GM20000 (cell line): ENCODE results near the gene TANC1.

ENCODE experiments used
- DNase-seq: peaks from one replicate; pipeline ENCODE4 v3.0.0; 2012; ENCODE audit warnings: low spot score
- TF ChIP-seq, protein P1 (sequence below): IDR thresholded peaks from 2 replicates; pipeline ENCODE4 v1.5.1; 2012; ENCODE audit warnings: mild to moderate bottlenecking, control low read depth; ENCODE audit errors: extremely low read depth, missing control alignments

The TANC1 gene

DNA sequence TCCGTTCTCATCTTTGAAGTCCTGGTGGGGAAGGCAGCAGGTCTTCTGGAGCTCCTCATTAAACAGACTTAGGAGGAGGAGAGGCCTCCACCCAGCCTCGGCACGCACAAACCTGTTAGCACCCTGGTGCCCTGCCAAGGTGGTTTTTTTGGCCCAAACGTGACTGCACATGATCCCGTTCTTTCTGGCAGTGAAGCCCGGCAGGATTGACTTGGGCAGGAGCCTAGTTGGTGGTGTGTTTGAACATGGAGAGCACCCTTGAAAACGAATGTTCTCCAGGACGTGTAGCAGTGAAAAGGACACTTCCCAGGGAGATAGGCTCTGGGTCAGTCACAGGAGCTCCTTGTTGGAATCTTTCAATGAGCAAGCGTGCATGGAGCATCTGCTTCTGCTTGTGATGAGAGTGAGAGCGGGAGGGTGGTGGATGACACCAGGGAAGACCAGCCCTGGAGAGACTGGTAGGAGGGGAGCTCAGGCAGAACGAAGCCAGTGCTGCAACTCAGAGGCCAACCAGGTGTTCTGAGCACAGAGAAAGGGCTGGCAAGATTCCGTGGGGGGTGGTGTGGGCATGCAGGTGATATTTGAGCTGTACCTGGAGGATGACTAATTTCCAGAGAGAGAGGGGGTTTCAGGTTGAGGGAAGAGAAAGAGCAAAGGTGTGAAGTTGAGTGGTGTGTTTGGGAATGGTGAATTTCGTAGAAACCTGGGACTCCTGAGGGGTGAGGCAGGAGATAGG is 73.8 kb downstream of the TANC1 start:
- DNase-seq = no peak
- TF ChIP-seq, protein P1, sequence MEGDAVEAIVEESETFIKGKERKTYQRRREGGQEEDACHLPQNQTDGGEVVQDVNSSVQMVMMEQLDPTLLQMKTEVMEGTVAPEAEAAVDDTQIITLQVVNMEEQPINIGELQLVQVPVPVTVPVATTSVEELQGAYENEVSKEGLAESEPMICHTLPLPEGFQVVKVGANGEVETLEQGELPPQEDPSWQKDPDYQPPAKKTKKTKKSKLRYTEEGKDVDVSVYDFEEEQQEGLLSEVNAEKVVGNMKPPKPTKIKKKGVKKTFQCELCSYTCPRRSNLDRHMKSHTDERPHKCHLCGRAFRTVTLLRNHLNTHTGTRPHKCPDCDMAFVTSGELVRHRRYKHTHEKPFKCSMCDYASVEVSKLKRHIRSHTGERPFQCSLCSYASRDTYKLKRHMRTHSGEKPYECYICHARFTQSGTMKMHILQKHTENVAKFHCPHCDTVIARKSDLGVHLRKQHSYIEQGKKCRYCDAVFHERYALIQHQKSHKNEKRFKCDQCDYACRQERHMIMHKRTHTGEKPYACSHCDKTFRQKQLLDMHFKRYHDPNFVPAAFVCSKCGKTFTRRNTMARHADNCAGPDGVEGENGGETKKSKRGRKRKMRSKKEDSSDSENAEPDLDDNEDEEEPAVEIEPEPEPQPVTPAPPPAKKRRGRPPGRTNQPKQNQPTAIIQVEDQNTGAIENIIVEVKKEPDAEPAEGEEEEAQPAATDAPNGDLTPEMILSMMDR = no peak

DNA sequence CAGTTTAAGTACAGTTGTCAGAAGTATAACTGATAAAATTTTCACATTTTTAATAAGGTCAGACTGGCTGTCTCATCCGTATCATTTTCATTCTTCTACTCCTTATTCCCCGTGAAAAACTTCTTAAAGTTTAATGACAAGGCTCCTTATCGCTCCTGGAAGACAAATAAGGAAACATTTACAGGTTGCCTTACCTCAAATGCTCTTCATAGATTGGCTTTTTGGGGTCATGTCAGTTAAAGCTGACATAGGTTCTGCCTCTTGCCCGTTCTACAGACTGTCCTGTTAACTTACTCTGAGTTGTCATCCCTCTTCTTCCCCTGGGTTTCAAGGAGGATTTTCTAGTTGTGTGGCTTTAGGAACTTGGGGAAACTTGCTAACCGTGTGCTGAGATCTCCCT is 75.3 kb downstream of the TANC1 start:
- TF ChIP-seq, protein P1 = no peak
- no peak for DNase-seq

DNA sequence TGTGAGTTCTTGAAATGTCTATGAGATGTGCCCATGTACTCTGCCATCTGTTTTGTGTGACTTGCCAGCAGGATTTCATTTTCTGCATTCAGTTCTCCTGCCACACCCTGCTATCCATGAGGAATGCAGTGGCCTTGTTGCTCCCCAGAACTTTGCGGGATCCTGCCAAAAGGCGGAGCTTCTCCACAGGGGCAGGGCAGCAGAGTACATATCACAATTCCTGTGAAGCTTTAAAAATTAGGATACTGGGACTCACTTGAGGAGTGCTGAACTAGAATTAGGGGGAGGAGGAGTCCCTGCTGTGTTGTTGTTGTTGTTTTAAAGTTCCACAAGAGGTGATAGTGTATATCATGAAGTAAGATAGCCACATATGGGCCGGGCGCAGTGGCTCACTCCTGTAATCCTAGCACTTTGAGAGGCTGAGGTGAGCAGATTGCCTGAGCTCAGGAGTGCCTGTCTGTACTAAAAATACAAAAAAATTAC is 76.4 kb downstream of the TANC1 start:
- TF ChIP-seq, protein P1 = no peak

DNA sequence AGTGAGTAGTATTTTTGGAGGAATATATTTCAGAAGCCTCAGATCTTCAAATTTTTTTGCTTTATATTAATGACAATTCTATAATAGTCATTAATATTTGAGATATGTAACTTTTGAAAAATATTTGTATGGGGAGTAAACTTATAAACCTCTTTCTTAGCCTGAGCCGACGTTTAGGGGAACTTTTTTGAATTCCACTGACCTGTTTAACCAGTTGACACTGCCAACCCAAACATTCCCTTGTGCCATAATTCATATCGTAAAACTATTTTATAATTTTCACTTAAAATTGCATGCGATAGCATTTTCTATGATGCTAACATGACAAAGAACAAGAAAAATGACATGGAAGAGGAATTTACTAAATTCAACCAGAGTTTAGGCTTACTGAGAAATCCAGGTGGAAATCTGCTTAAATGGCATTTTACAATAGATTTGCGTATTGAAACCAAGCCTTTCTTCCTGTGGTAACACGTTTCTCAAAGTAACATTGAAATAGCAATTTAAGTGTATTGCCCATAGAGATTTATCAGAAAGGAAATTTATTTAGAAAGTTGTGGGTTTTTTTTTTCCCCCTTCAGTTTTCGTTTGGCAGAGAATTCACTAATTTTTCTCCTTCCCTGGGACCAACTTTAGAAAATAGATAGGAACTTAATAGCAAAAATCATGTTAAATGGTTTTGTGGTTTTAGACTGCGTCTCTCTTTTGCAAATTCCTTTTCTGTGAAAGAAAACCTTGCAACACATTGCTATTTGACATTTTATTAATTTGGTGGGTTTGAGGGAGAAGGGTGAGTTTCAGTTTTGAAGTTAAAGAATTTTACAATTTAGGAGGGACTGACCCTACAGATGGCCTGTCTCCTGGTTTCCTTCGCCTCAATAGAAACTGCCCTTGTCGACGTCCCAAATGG is 77.4 kb downstream of the TANC1 start:
- TF ChIP-seq, protein P1 = no peak
- DNase-seq = no peak

More for the DNA sequence above, 76.4 kb downstream of the TANC1 start:
- DNase-seq = no peak

DNA sequence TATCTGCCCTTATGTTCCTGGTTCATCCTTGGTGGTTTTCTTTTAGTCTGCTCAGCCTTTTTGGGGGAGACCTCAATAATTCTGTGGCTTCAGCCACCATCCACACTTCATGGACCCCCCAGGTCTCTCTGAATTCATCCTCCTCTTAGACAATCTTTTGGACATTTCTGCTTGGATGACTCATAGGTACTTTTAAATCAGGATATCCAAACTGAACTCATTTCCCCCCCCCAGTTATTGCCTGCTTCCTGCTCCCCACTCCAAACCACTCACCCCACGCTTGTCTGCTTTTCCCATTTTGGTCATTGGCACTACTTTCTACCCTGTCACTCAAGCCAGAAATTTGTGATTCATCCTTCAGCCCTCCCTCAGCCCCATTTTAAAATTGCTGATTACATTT is 78.5 kb downstream of the TANC1 start:
- TF ChIP-seq, protein P1 = no peak
- no peak for DNase-seq

DNA sequence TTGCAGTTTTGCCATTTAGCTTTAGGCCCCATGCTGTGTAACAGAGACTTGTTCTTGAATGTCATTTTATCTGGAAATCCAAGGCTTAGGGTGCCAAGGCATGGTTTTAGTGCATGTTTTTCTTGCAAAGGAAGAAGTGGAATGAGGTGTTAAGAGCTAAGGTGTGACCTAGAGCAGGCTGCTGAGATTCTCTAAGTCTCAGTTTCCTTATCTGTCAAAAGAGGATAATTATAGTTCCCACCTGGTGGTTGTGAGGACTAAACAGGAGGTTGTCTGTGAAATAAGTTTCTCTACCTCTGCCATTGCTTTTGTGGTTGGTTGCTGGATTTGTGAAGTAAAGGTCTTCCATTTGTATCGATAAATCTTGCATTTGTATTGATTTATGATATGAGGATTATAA is 82.0 kb downstream of the TANC1 start:
- no peak for DNase-seq
- TF ChIP-seq, protein P1 = no peak

DNA sequence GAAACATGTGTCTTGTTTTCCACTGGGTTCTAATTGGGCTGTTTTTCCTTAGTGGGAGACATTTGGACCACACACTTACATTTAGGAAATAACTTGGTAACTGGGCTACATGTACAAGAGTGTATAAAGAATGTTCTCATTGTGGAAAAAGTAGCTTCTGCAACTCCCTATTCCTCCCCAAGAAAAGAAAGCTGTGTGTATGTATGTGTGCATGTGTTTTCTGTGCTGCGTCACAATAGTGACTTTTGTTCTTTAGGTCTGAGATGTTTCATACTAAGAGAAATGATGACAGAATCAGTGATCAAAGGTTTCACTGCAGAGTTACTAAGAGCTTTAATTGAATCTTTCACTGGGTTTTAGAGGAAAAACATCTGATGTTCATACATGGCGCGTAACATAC is 82.7 kb downstream of the TANC1 start:
- DNase-seq = no peak
- TF ChIP-seq, protein P1 = no peak
